GM19025 (cell line): ENCODE results near the gene REELD1.

Source experiments
- ATAC-seq: cut with Tn5 transposase; IDR thresholded peaks from one replicate; pipeline ENCODE4 v1.9.1; 2021; ENCODE audit warnings: mild to moderate bottlenecking, low read depth, moderate library complexity; ENCODE audit not compliant: unreplicated experiment

The REELD1 gene

DNA sequence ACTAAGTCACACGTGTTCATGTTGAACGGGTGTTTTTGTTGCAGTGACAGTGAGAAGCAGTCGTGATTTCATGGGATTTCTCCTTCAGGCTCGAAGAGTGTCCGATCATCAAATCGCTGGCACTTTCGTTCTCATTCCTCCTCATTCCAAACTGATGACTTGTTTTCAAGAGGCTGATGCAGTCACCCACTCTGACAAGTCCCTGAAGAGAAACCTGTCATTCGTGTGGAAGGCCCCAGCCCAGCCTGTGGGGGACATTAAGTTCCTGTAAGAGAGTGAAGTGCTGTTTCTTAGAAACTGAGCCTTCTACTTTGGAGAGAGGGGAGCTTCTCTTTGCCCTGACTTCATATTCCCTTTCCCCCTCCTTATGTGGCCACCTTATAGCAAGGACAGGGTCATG lies 8.0 kb downstream of the REELD1 start:
- ATAC-seq = no peak

DNA sequence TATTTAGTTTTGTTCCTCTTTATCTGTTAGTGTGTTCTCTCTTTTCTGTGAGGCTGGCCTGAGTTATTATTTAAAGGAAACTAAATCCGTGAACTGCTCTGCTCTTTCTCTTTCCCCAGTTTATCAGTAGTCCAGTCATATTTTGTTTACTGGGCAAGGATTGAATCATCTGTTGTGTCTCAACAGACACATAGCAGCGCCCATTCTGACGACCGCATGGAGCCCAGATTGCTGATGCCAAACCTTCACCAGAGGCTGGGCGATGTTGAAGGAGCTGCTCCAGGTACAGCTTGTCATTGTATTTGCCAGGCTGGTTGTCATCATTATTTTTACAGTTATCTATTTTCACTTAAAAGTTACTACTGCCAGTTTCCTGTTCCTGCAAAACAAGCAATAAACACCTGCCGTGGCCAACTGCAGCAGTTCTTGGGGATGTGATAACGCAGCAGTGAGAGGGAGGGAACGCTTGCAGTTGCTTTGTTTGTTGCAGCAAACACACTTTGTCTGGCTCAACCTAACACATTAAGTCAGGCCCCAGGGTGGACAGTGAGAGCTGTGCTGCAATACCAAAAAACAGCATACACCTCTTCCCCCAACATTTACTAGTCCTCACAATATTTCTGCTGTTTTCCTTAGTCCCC lies 10.1 kb downstream of the REELD1 start:
- no peak for ATAC-seq

DNA sequence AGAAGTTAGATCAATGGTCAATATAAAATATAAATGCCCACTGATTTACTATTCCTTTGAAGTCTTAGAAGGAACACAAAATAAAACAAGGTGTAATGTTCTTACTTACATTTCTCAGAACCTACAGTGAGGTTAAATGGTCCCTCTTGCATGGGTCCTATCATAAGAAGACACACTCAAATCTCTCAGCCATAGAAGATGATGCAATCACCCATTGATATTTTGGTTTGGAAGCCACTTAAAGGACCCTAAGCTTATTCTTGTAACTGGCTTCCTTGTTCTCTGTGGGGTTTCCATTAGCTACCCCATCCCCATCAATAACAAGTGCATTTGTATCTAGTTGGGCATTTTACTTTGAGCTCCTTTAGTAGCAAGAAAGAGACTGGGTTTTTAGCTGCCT lies 15.1 kb downstream of the REELD1 start:
- ATAC-seq = no peak

DNA sequence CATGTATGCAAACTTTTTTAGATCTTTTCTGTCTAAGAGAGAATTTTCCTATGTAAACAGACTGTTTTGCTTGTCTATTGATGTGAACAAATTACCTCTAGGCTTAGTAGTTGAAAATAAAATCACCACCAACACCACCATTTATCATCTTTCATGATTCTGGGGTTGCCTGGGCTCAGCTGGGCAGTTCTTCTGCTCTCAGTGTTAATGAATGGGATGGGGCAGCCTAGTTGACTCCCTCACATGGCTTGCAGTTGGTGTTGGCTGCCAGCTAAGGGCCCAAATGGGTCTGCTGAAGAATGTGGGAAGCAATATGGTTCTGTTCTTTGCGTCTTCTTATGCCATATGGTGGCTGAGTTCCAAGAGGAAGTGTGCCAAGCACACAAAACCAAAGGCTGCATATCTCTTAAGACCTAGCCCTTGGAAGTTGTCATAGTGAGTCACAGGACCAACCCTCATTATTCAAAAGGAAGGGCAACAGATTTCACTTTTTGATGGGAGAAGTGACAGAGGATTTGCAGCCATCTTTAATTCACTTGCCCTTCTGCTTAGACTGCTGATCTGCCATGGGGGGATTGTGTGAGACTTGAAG lies 17.9 kb downstream of the REELD1 start:
- ATAC-seq = no peak

DNA sequence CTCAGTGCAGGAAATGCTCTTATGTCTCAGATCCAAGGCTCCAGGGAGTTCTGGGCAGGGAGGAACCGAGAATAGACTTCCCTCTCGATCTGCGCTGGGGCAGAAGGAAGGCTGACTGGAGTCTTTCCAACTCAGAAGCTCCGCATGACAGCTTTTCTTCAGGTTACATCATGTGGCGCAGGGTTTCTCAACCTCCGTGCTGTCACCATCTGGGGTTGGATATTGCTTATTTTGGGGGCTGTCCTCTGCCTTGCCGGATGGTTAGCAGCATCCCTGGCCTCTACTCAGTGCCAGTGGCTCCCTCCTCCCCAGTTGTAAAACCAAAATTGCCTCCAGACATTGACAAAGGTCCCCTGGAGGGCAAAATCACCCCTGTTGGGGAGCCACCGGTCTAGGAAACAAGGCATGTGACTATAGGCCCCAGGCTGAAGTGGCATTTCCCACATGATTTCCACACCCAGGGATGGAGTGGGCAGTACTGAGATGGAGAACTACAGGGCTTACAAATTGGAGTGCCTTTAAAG lies 21.4 kb downstream of the REELD1 start:
- no peak for ATAC-seq

DNA sequence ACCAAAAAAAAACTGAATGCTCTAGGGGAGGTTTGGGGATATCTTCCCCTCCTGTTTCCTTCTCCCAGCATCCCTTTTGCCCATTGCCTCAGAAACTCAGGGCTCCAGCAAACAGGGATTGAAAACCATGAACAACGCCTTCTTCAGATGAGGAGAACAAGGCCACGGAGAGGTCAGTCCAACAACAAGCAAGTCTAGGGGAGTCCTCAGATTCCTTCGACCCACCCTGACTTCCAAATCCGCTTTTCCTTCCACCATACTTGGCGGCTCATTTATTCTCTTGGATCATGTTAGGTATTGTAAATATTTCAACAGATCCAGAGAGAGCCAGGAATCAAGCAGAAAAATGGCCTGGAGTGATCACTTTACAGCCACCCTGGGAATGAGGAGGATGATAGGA lies 21.9 kb downstream of the REELD1 start:
- ATAC-seq = no peak

DNA sequence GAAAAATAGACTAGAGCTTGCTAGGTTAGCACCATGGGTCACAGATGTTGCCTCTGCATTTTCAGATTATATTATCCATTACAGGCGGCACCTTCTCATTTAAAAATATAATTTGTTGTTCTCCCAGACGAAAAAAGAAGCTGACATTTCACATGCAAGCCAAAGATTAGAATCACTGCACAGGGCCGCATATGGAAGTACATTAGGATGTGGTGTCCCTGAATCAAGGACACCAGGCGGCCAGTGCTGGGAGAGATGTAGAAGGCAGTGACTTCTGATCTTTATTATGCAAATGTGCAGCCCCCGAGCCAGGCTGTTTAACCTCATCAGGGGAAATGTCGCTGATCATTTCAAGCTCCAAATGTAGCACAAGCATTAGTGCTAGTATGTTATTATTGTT lies 22.8 kb downstream of the REELD1 start:
- ATAC-seq = no peak

DNA sequence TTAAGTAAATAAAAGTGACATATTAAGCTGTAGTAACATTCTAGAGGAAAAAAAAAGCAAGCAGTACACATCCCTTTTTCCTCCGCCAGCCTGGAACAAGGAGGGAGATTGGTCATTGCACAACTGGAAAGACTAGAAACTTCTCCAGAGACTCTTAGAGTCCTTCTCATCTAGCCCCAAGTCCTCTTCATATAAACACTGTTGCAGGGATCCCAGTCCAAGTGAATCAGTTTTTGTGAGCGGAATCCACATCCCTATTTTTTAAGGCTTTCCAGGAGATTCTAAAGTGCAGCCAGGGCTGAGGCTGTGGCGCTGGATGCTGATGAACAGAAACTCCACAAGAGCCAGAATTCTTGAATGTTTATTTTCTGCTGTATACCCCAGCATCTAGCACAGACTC lies 23.8 kb downstream of the REELD1 start:
- ATAC-seq = no peak

DNA sequence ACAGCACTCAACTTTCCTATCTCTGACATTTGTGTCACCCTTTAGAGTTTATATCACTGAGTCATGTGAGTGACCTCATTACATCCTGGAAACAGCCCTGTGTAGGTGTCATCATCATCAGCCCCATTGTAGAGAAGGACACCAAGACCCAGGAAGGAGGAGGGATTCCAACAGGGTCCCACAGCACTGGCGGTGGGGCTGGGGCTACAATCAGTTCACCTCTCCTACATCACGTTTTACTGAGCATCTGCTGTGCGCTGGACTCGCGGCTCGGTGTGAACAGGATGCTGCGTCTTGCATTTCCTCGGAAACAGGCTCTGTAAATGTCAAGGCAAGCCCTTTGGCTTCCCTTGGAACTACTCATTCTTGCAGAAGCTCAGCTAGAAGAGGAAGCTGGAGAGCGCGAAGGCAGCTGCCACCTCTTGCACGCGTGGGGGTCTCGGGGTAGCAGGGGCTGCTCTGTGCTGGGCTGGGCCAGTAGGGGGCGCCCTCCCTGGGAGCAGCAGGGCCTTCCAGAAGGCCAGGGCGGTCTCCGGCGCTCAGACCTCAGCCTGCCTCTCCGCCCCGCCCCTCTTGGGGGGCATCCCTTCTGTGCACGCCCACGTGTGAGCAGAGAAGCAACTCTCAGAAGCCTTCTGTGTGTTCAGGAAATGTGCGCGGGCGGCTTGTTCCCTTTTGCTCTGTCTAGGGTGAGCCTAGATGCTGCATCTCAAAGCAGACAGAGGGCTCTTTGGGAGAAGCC lies 29.0 kb downstream of the REELD1 start:
- ATAC-seq = peak; percentile 65

DNA sequence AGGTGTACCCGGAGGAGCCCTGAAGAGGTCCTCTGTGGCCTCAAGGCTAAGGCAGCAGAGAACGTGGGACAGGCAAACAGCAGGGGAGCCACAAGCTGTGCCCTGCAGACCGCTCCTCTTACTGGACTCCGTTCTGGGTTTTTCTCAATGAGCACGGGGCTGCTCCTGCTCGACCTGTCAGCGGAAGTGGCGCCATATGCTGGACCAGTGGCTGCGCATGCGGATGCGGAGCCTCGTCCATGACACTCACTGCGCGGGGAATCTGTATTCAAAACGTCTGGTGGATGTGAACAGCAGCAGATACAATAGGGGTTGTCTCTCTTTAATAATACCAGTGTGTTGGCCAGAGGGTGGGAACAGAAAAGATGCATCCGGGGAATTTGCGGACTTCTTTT lies 29.5 kb downstream of the REELD1 start:
- ATAC-seq = no peak

DNA sequence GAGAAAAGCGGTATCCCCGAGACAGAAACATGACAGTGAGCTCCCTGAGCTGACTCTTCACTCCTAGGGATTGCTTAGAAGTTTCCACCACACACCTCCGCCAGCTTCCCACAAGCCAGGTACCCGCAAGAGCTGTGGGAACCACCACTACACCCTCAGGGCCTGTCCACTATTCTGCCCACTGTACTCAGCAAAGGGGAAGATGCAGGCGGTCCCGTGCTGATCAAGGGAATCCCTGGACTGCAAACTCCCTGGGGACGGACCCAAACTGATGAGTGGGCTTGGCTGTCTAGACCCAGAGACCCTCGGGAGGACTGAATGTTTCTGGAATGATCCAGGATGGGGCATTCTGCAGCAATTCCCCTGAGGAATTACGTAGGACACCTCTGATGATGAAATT lies 30.2 kb downstream of the REELD1 start:
- no peak for ATAC-seq

DNA sequence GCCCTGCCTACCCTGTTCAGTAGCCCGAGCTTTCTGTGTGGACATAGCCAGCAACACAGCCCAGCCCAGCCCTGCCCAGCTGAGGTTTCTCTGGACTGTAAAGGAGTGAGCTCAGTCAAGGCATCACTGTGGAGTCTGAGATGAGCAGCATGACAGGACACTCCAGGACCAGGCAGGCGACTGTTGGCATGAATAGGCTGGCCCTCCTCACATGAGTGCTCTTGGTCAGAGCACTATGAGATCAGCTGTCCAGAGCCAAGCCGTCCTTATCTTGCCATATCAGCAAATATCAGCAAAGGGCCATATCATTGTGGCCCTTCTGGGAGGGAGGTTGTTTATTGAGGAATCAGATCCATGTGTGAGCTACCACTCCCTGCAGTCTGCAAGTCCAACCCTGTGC lies 30.9 kb downstream of the REELD1 start:
- no peak for ATAC-seq

DNA sequence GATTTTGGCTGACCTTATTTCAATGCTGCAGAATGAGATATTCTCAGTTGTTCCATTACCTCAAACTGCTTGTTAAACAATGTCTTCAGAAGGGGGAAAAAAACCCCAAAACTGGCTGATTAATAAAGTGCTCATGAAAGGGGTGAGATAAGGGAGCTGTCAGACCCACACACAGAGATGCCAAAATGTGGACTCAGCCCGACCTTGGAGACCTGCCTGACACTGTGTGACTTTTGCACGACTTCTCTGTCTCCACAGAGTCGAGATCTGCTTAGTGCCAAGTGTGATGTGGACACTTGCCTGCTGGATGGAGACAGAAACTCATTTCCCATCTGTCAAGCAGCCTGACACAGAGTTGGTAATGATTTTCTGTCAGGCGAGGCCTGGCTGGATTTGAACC lies 31.5 kb downstream of the REELD1 start:
- no peak for ATAC-seq

DNA sequence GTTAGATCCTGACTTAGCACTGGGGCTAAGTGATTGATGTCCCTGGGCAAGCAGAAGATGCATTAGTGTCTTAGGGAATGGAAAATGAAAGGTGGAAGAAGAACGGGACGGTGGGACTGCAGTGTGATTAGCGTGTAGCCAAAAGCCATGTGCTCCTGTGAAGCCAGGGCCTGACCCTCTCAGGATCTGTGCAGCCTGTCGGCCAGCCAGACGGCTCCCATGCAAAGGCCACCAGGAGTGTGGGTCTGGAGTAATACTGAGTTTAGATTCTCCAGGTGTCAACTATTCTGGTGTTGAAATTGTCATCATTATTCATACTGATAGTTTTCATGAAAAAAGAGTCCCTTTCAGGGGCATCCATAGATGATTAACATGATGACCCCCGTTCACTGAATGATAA lies 32.0 kb downstream of the REELD1 start:
- no peak for ATAC-seq

DNA sequence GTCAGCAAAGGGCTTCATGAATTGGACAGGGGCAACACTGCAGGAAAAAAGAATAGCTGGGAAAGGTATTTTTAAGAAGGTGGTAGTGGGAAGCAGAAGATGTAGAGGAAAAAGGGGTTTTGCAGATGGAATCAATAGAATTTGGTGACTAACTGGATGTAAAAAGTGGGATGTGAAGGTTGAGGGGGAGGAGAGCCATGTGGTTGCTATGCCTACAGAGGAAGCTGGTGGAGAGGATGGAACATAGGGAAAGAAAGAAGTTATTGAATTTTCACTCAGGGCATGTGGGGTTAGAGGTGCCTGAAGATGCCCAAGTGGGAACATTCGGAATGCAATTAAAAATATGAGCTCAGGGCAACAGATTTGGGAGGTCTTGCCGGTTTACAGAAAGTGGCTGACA lies 33.0 kb downstream of the REELD1 start:
- ATAC-seq = no peak

DNA sequence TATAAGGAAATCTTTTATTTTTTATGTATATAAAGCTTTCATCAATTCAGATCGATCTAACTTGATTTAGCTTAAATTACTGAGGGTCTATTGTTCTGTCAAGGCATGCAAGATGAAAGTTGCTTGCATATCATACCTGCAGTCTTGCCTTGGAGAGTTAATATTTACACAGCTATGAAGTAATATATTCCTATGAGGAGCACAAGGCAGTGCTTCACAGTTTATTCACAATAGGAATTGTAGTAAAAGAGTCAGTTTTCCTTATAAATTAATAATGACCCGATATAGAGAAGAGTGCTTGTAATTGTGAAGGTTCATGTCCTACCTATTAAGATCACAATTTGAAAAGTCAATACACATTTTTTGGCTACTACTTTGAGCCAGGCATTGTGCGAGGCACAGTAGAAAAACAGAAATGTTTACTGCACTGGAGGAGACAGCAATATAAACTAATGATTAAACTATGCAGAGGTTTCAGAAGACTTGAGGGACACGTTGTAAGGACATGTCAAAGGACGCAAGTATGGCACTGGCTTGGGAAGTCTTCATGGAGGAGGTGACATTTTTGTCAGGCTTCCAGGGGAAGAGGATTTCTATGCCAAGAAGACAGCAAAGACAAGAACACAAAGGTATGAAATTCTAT lies 38.8 kb downstream of the REELD1 start:
- no peak for ATAC-seq

DNA sequence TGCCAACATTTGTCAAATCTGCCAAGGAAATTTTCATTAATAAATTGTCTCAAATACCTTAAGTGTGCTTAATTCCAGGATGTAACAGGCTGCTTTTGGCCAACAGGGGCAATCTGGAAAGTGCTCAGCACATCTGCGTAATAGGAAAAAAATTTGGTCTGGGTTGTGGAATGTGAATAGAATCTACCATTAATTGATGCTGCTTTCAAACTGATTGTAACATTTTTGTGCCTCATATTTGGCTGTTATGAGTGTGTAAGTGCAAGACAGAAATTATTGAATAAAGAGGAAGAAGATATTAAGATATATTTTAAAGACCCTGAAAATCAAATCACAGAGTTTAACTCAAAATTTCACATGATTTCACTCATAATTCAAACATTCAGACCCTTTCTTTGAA lies 41.1 kb downstream of the REELD1 start:
- no peak for ATAC-seq

DNA sequence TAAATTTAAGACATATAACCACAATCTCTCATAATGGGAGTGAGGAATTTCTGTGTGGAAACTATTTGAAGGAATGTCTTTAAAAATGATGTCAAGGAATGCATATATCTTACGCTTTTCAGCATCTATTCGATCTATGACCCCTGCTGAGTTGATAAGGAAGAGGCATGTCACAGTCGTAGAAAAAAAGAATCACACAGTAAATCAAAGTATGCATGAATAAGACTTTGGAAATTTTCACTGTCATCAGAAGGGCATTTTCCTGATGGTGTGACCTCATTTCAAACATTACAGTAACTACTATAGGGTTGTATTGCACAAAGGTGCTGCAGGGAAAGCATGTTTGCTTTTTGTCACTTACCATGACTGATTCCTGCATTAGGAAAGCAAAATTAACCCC lies 41.5 kb downstream of the REELD1 start:
- no peak for ATAC-seq

DNA sequence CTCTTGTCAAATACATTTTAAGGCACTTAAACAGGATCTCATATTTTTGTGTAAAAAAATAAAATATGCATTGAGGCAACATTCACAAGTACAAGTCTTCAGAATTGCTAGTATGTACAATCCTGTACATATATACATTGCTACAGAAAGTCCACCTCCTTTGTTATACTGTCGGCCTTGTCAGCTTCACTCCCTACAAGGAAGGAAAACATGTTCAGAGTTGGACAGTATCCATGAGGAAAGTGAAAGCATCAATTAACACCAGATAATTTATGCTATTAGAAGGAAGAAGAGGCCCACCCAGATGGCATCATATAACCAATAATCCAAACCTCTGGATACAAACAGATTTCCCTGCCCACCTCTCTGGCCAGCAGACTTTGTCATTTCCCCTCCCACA lies 42.0 kb downstream of the REELD1 start:
- ATAC-seq = no peak

DNA sequence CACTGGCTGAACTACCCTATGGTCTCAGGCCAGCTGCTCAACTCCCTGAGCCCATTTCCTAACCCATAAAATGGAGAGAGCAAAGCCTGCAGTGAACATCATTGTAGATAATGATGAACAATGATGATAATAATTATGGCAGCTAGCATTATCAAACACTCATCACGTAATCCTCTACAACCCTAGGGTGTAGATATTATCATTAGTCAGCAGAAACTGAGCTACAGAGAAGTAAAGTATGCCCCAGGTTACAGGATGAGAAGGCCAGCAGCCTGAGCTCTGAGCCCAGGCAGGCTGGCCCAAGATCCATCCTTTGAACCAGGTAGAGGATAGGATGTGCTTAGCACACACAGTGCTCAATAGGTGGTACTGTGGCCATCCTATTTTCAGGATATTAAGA lies 43.2 kb downstream of the REELD1 start:
- no peak for ATAC-seq

DNA sequence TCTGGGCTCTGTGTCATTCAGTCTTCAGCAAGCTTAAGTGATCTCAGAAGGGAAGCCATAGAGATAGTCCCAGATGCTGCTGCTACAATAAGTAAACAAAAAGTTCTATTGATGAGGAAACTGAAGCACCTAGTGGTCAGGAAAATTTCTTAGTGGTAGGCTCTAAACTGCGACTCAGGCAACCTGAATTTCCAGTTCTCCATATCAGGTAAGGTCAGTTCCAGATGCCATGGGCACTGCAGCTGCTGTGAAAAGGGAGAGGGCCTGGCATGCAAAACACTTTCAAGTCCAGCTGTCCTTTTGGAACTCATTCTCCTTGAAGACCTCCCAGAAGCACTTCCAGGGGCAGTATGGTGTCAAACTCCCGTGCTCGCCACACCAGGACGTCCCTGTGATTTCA lies 46.2 kb downstream of the REELD1 start:
- ATAC-seq = no peak
